Testis (tissue), 2 donors: Measurements from ENCODE around the gene CXCR3.
"Not testable (repeated sequence)": the region's sequence is repeated elsewhere in the genome, so short reads cannot be mapped to it uniquely, and the experiment has no call there.

Source experiments
- POLR2A ChIP-seq: fragments of 450-650 bp; IDR thresholded peaks from one replicate; pipeline ENCODE4 v1.6.1; 2017; ENCODE audit warnings: antibody characterized with exemption, mild to moderate bottlenecking, moderate library complexity
- TF ChIP-seq, protein P1 (sequence below), 3 experiments: fragments of 450-650 bp in 2 of 3; fragments of 200-600 bp in 1 of 3; sonication (generic) in 1 of 3; IDR thresholded peaks; one replicate each; pipeline ENCODE4 v1.5.1; 2016 to 2019; ENCODE audit warnings: antibody characterized with exemption in 3 of 3, mild to moderate bottlenecking in 2 of 3, moderate library complexity in 1 of 3

GRCh38 chrX:71611736-71612135 is 6.6 kb downstream of the CXCR3 start:
- TF ChIP-seq, protein P1, sequence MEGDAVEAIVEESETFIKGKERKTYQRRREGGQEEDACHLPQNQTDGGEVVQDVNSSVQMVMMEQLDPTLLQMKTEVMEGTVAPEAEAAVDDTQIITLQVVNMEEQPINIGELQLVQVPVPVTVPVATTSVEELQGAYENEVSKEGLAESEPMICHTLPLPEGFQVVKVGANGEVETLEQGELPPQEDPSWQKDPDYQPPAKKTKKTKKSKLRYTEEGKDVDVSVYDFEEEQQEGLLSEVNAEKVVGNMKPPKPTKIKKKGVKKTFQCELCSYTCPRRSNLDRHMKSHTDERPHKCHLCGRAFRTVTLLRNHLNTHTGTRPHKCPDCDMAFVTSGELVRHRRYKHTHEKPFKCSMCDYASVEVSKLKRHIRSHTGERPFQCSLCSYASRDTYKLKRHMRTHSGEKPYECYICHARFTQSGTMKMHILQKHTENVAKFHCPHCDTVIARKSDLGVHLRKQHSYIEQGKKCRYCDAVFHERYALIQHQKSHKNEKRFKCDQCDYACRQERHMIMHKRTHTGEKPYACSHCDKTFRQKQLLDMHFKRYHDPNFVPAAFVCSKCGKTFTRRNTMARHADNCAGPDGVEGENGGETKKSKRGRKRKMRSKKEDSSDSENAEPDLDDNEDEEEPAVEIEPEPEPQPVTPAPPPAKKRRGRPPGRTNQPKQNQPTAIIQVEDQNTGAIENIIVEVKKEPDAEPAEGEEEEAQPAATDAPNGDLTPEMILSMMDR (IDR thresholded peaks at IDR 0.05), result not testable (repeated sequence)
- TF ChIP-seq POLR2A, result not testable (repeated sequence)
